Loucy (cell line): ENCODE data around the gene MYD88.

Experiments used
- EZH2phosphoT487 ChIP-seq: fragments of 200-600 bp; IDR thresholded peaks from 2 replicates; pipeline ENCODE4 v1.6.1; 2018; ENCODE audit warnings: antibody characterized with exemption, mild to moderate bottlenecking, moderate library complexity, borderline replicate concordance
- TF ChIP-seq, protein P1 (sequence below): fragments of 200-600 bp; sonication (generic); conservative IDR thresholded peaks from 2 replicates; pipeline ENCODE4 v1.5.1; 2014; ENCODE audit warnings: mild to moderate bottlenecking, antibody characterized with exemption, low read length

DNA sequence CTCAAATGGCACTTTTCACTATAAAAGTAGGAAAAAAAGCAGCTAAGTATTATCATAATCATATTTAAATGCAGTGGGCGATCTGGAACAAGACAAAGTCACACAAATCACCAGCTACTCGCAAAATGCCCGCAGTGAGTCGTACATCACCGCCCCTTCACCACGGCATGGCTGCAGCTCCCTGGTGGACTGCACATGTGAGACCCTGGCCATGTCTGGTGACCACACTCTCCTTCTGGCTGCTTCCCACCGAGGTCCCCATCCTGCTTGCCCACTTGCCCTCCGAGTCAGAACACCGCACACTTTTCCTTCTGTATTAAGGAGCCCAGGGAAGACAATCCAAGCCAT, 40.1 kb upstream of the MYD88 start:
- TF ChIP-seq, protein P1, sequence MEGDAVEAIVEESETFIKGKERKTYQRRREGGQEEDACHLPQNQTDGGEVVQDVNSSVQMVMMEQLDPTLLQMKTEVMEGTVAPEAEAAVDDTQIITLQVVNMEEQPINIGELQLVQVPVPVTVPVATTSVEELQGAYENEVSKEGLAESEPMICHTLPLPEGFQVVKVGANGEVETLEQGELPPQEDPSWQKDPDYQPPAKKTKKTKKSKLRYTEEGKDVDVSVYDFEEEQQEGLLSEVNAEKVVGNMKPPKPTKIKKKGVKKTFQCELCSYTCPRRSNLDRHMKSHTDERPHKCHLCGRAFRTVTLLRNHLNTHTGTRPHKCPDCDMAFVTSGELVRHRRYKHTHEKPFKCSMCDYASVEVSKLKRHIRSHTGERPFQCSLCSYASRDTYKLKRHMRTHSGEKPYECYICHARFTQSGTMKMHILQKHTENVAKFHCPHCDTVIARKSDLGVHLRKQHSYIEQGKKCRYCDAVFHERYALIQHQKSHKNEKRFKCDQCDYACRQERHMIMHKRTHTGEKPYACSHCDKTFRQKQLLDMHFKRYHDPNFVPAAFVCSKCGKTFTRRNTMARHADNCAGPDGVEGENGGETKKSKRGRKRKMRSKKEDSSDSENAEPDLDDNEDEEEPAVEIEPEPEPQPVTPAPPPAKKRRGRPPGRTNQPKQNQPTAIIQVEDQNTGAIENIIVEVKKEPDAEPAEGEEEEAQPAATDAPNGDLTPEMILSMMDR: no peak
- TF ChIP-seq EZH2phosphoT487: no peak
